Measurements from ENCODE around the gene UGT1A9. TPM values are rescaled to one million over a fixed set of nuclear protein-coding genes. Genes with fewer than 3 reads are reported as not detected.

Gene UGT1A9
- total RNA-seq, 1 experiment from 2014 or later: not detected

DNA sequence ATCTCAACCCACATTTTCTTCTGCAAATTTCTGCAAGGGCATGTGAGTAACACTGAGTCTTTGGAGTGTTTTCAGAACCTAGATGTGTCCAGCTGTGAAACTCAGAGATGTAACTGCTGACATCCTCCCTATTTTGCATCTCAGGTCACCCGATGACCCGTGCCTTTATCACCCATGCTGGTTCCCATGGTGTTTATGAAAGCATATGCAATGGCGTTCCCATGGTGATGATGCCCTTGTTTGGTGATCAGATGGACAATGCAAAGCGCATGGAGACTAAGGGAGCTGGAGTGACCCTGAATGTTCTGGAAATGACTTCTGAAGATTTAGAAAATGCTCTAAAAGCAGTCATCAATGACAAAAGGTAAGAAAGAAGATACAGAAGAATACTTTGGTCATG is 96.4 kb downstream of the UGT1A9 start:
- H3K4me1 Mint-ChIP-seq: peaks cover 5 to 6% of the 10 kb centered on the region in 2 experiments; a peak in 3 of 4 replicates
- Histone ChIP-seq H3K27ac (ENCODE audit: insufficient read length, low read depth, low read length) (no peak overlapping the region), H3T11ph (ENCODE audit: low read length) (no peak overlapping the region), H3K18ac (ENCODE audit: insufficient read length, low read depth, low read length) (no peak overlapping the region), H2BK15ac (ENCODE audit: low read depth, low read length) (no peak overlapping the region), H3K79me2 (ENCODE audit: insufficient read depth, low read length) (no peaks in the 10 kb centered on the region), H3K79me1 (ENCODE audit: insufficient read depth, low read depth, low read length, poor library complexity, severe bottlenecking) (no peaks in the 10 kb centered on the region), H2BK120ac (ENCODE audit: low read depth, low read length, poor library complexity, severe bottlenecking) (no peak overlapping the region), H3K14ac (ENCODE audit: insufficient read depth, low read length) (no peak overlapping the region), H3K23me2 (ENCODE audit: insufficient read length, low read depth, low read length, poor library complexity, severe bottlenecking) (no peaks in the 10 kb centered on the region), H3K4me1 (ENCODE audit: insufficient read depth, low read length) (peaks cover 2% of the 10 kb centered on the region; the same call in 1 of the 2 replicates), H2BK5ac (ENCODE audit: insufficient read length, low read length) (no peak overlapping the region), H4K8ac (replicated peaks; ENCODE audit: insufficient read length, low read depth, low read length) (no peak overlapping the region), H4K20me1 (ENCODE audit: control insufficient read depth, insufficient read depth, insufficient read length) (no peaks in the 10 kb centered on the region), H3K27me3 (ENCODE audit: insufficient read depth, low read length) (no peaks in the 10 kb centered on the region), H3K23ac (ENCODE audit: insufficient read length, low read depth, low read length) (no peak overlapping the region), H3K4ac (ENCODE audit: low read depth, low read length) (no peak overlapping the region), H3K9me3 (ENCODE audit: control insufficient read depth, low read depth, low read length) (no peaks in the 10 kb centered on the region), H2AFZ (ENCODE audit: low read length) (no peak overlapping the region), H3K9ac (ENCODE audit: extremely low read depth, insufficient read length, low read length) (no peak overlapping the region), H4K5ac (ENCODE audit: insufficient read length, low read depth, low read length) (no peak overlapping the region), H3K56ac (ENCODE audit: insufficient read length, low read depth, low read length) (no peak overlapping the region), H2AK5ac (ENCODE audit: insufficient read length, low read length) (no peak overlapping the region), H3K4me2 (ENCODE audit: insufficient read depth, insufficient read length, low read length) (no peak overlapping the region), H2BK20ac (ENCODE audit: low read depth, low read length, poor library complexity, severe bottlenecking) (no peak overlapping the region), H2BK12ac (ENCODE audit: insufficient read length, low read depth, low read length) (no peak overlapping the region), H4K91ac (ENCODE audit: insufficient read length, low read depth, low read length) (no peak overlapping the region)
- H3K4me3 Mint-ChIP-seq: no peak overlapping the region
- TF ChIP-seq, protein P1, sequence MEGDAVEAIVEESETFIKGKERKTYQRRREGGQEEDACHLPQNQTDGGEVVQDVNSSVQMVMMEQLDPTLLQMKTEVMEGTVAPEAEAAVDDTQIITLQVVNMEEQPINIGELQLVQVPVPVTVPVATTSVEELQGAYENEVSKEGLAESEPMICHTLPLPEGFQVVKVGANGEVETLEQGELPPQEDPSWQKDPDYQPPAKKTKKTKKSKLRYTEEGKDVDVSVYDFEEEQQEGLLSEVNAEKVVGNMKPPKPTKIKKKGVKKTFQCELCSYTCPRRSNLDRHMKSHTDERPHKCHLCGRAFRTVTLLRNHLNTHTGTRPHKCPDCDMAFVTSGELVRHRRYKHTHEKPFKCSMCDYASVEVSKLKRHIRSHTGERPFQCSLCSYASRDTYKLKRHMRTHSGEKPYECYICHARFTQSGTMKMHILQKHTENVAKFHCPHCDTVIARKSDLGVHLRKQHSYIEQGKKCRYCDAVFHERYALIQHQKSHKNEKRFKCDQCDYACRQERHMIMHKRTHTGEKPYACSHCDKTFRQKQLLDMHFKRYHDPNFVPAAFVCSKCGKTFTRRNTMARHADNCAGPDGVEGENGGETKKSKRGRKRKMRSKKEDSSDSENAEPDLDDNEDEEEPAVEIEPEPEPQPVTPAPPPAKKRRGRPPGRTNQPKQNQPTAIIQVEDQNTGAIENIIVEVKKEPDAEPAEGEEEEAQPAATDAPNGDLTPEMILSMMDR (conservative IDR thresholded peaks at IDR 0.05): no peak
- H3K36me3 Mint-ChIP-seq (ENCODE audit: insufficient read depth in 1 of 3, low read depth in 3 of 3): no peaks in the 10 kb centered on the region; a peak in 1 of 7 replicates
- no CpG with 5 or more reads among the region's 4 CpGs for WGBS (ENCODE audit: extremely low coverage, insufficient read length, low lambda C conversion rate)
- 0 out of 5 replicates have a peak, but pooled peaks cover 0 to 3% of the 10 kb centered on the region in 2 experiments for H3K9me3 Mint-ChIP-seq
- peaks cover 8% of the 10 kb centered on the region for H3K27me3 Mint-ChIP-seq (ENCODE audit: low read depth)
- DNase-seq: no peak
- H3K27ac Mint-ChIP-seq: no peak overlapping the region

Measured in H9 (cell line).